SK-N-MC (cell line): ENCODE data around the gene AURKB.

Experiments
- DNase-seq: peaks from one replicate; pipeline ENCODE4 v3.0.0-alpha.2; 2011; ENCODE audit warnings: low read depth, low spot score
- H3K27ac ChIP-seq: fragments of 200-600 bp; sonication (generic); 2 replicates; pipeline ENCODE4 v1.5.1; 2016; ENCODE audit warnings: mixed run types
- H3K36me3 ChIP-seq: fragments of 200-600 bp; sonication (generic); 2 replicates; pipeline ENCODE4 v1.6.1; 2017; ENCODE audit warnings: antibody characterized with exemption, low read length, mixed read lengths; ENCODE audit not compliant: insufficient read depth
- H3K4me3 ChIP-seq: fragments of 200-600 bp; sonication (generic); 2 replicates; pipeline ENCODE4 v1.5.1; 2016
- H3K9ac ChIP-seq: fragments of 200-600 bp; sonication (generic); 2 replicates; pipeline ENCODE4 v1.8.0; 2017; ENCODE audit warnings: mixed run types, mixed read lengths; ENCODE audit not compliant: insufficient read length
- H3K9me3 ChIP-seq: fragments of 200-600 bp; sonication (generic); 2 replicates; pipeline ENCODE4 v1.6.1; 2017; ENCODE audit warnings: low read depth, mild to moderate bottlenecking, antibody characterized with exemption, low read length, moderate library complexity, mixed read lengths
- EZH2 ChIP-seq: fragments of 200-600 bp; sonication (generic); IDR thresholded peaks from one replicate; pipeline ENCODE4 v1.6.1; 2017; ENCODE audit warnings: antibody characterized with exemption
- FOXP2 ChIP-seq: optimal IDR thresholded peaks from 2 replicates; pipeline ENCODE3; 2011; ENCODE audit warnings: mild to moderate bottlenecking, moderate library complexity; ENCODE audit not compliant: insufficient read depth; ENCODE audit errors: extremely low read length, control extremely low read depth
- POLR2AphosphoS5 ChIP-seq: IDR thresholded peaks from 2 replicates; pipeline ENCODE4 v1.6.1; 2012; ENCODE audit warnings: mild to moderate bottlenecking, low read depth, low read length, borderline replicate concordance

The AURKB gene

GRCh38 chr17:8161289-8162232 is 48.8 kb downstream of the AURKB start:
- DNase-seq: no peak
- TF ChIP-seq EZH2 (no peak), POLR2AphosphoS5 (no peak), FOXP2 (no peak)
- Histone ChIP-seq H3K9me3 (no peaks in the 10 kb centered on the region), H3K4me3 (peak overlapping the region; percentile 95), H3K27ac (peak overlapping the region; percentile 51), H3K36me3 (peaks cover 13% of the 10 kb centered on the region; the same call in 1 of the 2 replicates), H3K9ac (peak overlapping the region; percentile 97)

DNA sequence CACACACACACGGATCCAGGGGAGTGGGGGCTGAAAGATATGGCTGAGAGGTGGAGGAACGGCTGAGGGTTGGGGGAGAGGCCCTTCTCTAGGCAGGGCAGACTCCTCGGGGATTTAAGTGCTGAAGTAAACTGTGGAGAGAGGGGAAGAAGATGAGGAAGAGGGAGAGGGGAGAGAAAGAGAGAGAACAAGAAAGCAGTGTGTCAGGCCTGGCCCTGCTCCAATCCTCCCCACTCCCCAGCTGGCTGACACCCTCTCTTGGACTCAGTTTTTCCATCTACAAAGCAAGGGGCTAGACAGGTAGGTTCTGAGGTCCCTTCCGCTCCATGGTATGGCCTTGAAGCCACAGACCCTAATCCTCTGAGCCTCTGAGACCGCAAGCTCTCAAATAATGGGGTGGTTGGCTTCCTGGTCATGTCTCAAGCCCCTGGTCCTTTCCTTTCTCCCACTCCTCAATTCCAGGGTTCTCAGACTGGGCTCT is 49.6 kb downstream of the AURKB start:
- H3K9ac ChIP-seq: no peak overlapping the region
- no peak for DNase-seq
- no peaks in the 10 kb centered on the region for H3K9me3 ChIP-seq
- H3K27ac ChIP-seq: peak overlapping the region; percentile 51
- no peak overlapping the region for H3K4me3 ChIP-seq
- H3K36me3 ChIP-seq: peaks cover 13% of the 10 kb centered on the region; the same call in 1 of the 2 replicates
- TF ChIP-seq EZH2 (no peak), POLR2AphosphoS5 (no peak), FOXP2 (no peak)

- no peak for TF ChIP-seq FOXP2
- no peak for TF ChIP-seq EZH2
- TF ChIP-seq POLR2AphosphoS5: no peak
These were observed 50.2 kb downstream of the AURKB start for GRCh38 chr17:8160224-8160577.

DNA sequence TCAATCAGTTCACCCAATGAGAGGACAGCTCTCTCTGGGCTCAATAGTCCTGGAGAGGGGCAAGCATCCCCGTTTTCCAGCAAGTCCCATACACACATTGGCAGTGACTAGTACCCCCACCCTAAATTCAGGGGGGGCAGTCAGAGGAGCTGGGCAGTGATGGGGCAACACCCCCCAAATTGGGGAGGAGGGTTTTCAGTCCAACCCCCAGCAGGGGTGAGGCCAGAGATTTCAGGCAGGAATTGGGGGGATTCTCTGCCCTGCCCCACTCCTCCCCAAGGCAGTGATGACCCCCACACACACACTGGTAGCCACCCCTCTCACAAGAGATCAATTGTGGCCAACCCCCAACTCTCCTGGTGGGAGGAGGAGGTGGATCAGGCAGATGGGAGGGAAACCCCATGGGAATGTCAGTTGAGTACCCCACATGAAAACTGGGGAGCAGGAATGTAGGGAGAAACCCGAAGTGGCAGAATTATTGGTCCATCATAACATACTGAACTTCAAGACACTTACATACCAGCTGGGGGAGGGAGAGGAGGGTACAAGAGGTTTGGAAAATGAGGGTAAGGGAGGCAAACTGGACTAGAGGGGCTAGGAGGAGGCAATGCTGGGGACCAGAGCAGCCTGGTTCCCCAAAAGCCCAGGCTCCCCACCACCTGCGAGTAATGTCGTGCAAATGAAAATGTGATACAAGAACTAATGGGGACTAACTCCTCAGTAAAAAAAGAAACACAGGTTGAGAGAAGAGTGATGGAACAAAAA is 50.7 kb downstream of the AURKB start:
- Histone ChIP-seq H3K36me3 (peaks cover 13% of the 10 kb centered on the region; the same call in 1 of the 2 replicates), H3K9ac (no peak overlapping the region), H3K4me3 (no peak overlapping the region), H3K27ac (no peak overlapping the region), H3K9me3 (no peaks in the 10 kb centered on the region)
- no peak for TF ChIP-seq FOXP2
- no peak for TF ChIP-seq POLR2AphosphoS5
- TF ChIP-seq EZH2: no peak
- no peak for DNase-seq

More at GRCh38 chr17:8160224-8160577, 50.2 kb downstream of the AURKB start:
- H3K27ac ChIP-seq: no peak overlapping the region
- H3K9ac ChIP-seq: no peak overlapping the region
- DNase-seq: no peak
- no peak overlapping the region for H3K4me3 ChIP-seq
- H3K9me3 ChIP-seq: no peaks in the 10 kb centered on the region
- H3K36me3 ChIP-seq: peaks cover 13% of the 10 kb centered on the region; the same call in 1 of the 2 replicates

GRCh38 chr17:8159032-8159400 is 51.4 kb downstream of the AURKB start:
- Histone ChIP-seq H3K4me3 (no peak overlapping the region), H3K27ac (no peak overlapping the region), H3K36me3 (peaks cover 13% of the 10 kb centered on the region; the same call in 1 of the 2 replicates), H3K9me3 (no peaks in the 10 kb centered on the region), H3K9ac (no peak overlapping the region)
- TF ChIP-seq POLR2AphosphoS5: no peak
- no peak for TF ChIP-seq EZH2
- no peak for TF ChIP-seq FOXP2
- no peak for DNase-seq

DNA sequence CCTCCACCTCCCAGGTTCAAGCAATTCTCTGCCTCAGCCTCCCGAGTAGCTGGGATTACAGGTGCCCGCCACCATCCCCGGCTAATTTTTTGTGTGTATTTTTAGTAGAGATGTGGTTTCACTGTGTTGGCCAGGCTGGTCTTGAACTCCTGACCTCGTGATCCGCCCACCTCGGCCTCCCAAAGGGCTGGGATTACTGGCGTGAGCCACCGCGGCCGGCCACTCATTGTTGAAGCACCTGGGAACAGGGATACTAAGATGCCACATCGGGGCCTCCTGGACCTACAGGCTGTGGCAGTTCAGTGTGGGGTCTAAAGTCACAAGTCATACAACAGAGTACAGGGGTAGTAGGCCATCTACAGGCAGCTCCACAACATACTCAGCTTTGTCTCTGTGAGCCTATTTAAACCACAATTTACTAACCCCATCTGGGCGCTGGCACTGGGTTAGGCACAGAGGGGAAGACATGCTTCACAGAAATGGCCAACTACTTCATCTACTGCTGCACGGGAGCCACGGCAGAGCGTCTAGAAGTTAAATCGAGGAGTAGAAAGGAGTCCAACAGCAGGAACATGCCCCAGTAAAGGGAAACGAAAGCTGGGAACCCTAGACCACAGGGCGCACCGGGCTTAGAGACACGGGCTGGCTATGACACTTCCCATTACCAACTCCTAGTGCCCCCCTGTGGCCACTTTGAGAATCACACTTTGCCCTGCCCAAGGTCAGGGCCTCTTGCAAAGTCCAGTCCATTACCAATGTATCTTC is 51.9 kb downstream of the AURKB start:
- H3K9me3 ChIP-seq: no peaks in the 10 kb centered on the region
- peaks cover 13% of the 10 kb centered on the region; the same call in 1 of the 2 replicates for H3K36me3 ChIP-seq
- no peak overlapping the region for H3K4me3 ChIP-seq
- TF ChIP-seq POLR2AphosphoS5: no peak
- TF ChIP-seq EZH2: no peak
- no peak for TF ChIP-seq FOXP2
- H3K27ac ChIP-seq: 0 out of 2 replicates have a peak overlapping the region, but pooled peaks have one; percentile 7
- no peak for DNase-seq
- H3K9ac ChIP-seq: no peak overlapping the region

- TF ChIP-seq FOXP2 (no peak), EZH2 (no peak), POLR2AphosphoS5 (peak; percentile 70; the same call in 1 of the 2 replicates)
- DNase-seq: peak; percentile 97
- peaks cover 13% of the 10 kb centered on the region; the same call in 1 of the 2 replicates for H3K36me3 ChIP-seq
- peak overlapping the region; percentile 91 for H3K27ac ChIP-seq
- H3K4me3 ChIP-seq: peak overlapping the region; percentile 81
- H3K9me3 ChIP-seq: no peaks in the 10 kb centered on the region
- peak overlapping the region; percentile 89 for H3K9ac ChIP-seq
These were observed 54.0 kb downstream of the AURKB start for GRCh38 chr17:8156246-8156992.

- peak overlapping the region; percentile 77 for H3K4me3 ChIP-seq
- no peak overlapping the region for H3K27ac ChIP-seq
- TF ChIP-seq EZH2 (no peak), POLR2AphosphoS5 (no peak), FOXP2 (no peak)
These were observed 54.5 kb downstream of the AURKB start for GRCh38 chr17:8155996-8156245.

More at GRCh38 chr17:8155996-8156245, 54.5 kb downstream of the AURKB start:
- Histone ChIP-seq H3K36me3 (peaks cover 8% of the 10 kb centered on the region; the same call in 1 of the 2 replicates), H3K9me3 (no peaks in the 10 kb centered on the region), H3K9ac (peak overlapping the region; percentile 55)
- DNase-seq: no peak
